Stimulated activated effector memory CD8-positive, alpha-beta T cell treated with anti-CD3 and anti-CD28 coated beads, Interleukin-12 subunit alpha, Interleukin-12 subunit beta, amount 100 ng/mL, for 72 hours (primary cell): ENCODE results near the gene GDF2.

Experiments
- ATAC-seq: fragments of 150-1000 bp; cut with Tn5 transposase; 2 replicates; pipeline ENCODE4 v1.10.0; 2021
- DNase-seq, 2 donors: peaks; one replicate each; pipeline ENCODE4 v3.0.0; 2021 to 2022; ENCODE audit warnings: low spot score in 2 of 2
- H3K27ac Mint-ChIP-seq: one replicate; pipeline ENCODE4 v1.8.0; 2022; ENCODE audit warnings: mild to moderate bottlenecking, mixed read lengths
- H3K36me3 Mint-ChIP-seq: one replicate; pipeline ENCODE4 v1.8.0; 2022; ENCODE audit warnings: mild to moderate bottlenecking, mixed read lengths
- H3K4me1 Mint-ChIP-seq: one replicate; pipeline ENCODE4 v1.8.0; 2022; ENCODE audit warnings: mixed read lengths
- H3K4me3 Mint-ChIP-seq: one replicate; pipeline ENCODE4 v1.8.0; 2022; ENCODE audit warnings: mild to moderate bottlenecking, mixed read lengths
- H3K9me3 Mint-ChIP-seq: one replicate; pipeline ENCODE4 v1.8.0; 2022; ENCODE audit warnings: mixed read lengths

The GDF2 gene

GRCh38 chr10:47300429-47300931, 21.8 kb upstream of the GDF2 start:
- Mint-ChIP-seq H3K4me3 (peak overlapping the region; percentile 47), H3K36me3 (no peaks in the 10 kb centered on the region), H3K9me3 (no peaks in the 10 kb centered on the region), H3K4me1 (peaks cover 6% of the 10 kb centered on the region), H3K27ac (no peak overlapping the region)
- DNase-seq (no peak), ATAC-seq (no peak)

GRCh38 chr10:47301833-47302232, 20.4 kb upstream of the GDF2 start:
- ATAC-seq: no peak
- H3K9me3 Mint-ChIP-seq: no peaks in the 10 kb centered on the region
- H3K4me1 Mint-ChIP-seq: peaks cover 6% of the 10 kb centered on the region

GRCh38 chr10:47303105-47303504, 19.1 kb upstream of the GDF2 start:
- no peaks in the 10 kb centered on the region for H3K9me3 Mint-ChIP-seq
- H3K4me1 Mint-ChIP-seq: peaks cover 6% of the 10 kb centered on the region
- no peak overlapping the region for H3K27ac Mint-ChIP-seq
- DNase-seq (no peak), ATAC-seq (no peak)
- H3K4me3 Mint-ChIP-seq: no peak overlapping the region
- H3K36me3 Mint-ChIP-seq: no peaks in the 10 kb centered on the region

More at GRCh38 chr10:47301833-47302232, 20.4 kb upstream of the GDF2 start:
- DNase-seq: no peak
- H3K4me3 Mint-ChIP-seq: no peak overlapping the region
- H3K27ac Mint-ChIP-seq: no peak overlapping the region
- H3K36me3 Mint-ChIP-seq: no peaks in the 10 kb centered on the region

- Mint-ChIP-seq H3K27ac (no peak overlapping the region), H3K36me3 (no peaks in the 10 kb centered on the region), H3K4me1 (peaks cover 6% of the 10 kb centered on the region), H3K4me3 (no peak overlapping the region), H3K9me3 (no peaks in the 10 kb centered on the region)
- DNase-seq (no peak), ATAC-seq (no peak)
Measured at GRCh38 chr10:47303866-47304265, 18.4 kb upstream of the GDF2 start.

- peaks cover 6% of the 10 kb centered on the region for H3K4me1 Mint-ChIP-seq
- no peak overlapping the region for H3K4me3 Mint-ChIP-seq
Measured at GRCh38 chr10:47305566-47305965, 16.7 kb upstream of the GDF2 start.

GRCh38 chr10:47306387-47307210, 15.7 kb upstream of the GDF2 start:
- Mint-ChIP-seq H3K36me3 (no peaks in the 10 kb centered on the region), H3K27ac (no peak overlapping the region), H3K4me1 (no peaks in the 10 kb centered on the region)

More at GRCh38 chr10:47305566-47305965, 16.7 kb upstream of the GDF2 start:
- DNase-seq (no peak), ATAC-seq (no peak)
- no peaks in the 10 kb centered on the region for H3K36me3 Mint-ChIP-seq
- no peak overlapping the region for H3K27ac Mint-ChIP-seq
- H3K9me3 Mint-ChIP-seq: no peaks in the 10 kb centered on the region

GRCh38 chr10:47307381-47307780, 14.9 kb upstream of the GDF2 start:
- no peaks in the 10 kb centered on the region for H3K36me3 Mint-ChIP-seq
- H3K27ac Mint-ChIP-seq: no peak overlapping the region
- no peaks in the 10 kb centered on the region for H3K4me1 Mint-ChIP-seq
- no peak overlapping the region for H3K4me3 Mint-ChIP-seq
- no peak for DNase-seq
- ATAC-seq: no peak
- H3K9me3 Mint-ChIP-seq: no peaks in the 10 kb centered on the region

More at GRCh38 chr10:47306387-47307210, 15.7 kb upstream of the GDF2 start:
- DNase-seq: no peak
- Mint-ChIP-seq H3K9me3 (no peaks in the 10 kb centered on the region), H3K4me3 (no peak overlapping the region)
- ATAC-seq: no peak

- DNase-seq (no peak), ATAC-seq (no peak)
- Mint-ChIP-seq H3K4me1 (no peaks in the 10 kb centered on the region), H3K4me3 (no peak overlapping the region), H3K36me3 (no peaks in the 10 kb centered on the region), H3K9me3 (no peaks in the 10 kb centered on the region), H3K27ac (no peak overlapping the region)
Measured at GRCh38 chr10:47308775-47309174, 13.5 kb upstream of the GDF2 start.

GRCh38 chr10:47309408-47310089, 12.7 kb upstream of the GDF2 start:
- Mint-ChIP-seq H3K4me1 (no peaks in the 10 kb centered on the region), H3K36me3 (no peaks in the 10 kb centered on the region), H3K9me3 (no peaks in the 10 kb centered on the region), H3K4me3 (no peak overlapping the region), H3K27ac (no peak overlapping the region)
- ATAC-seq (no peak), DNase-seq (no peak)

- no peak overlapping the region for H3K27ac Mint-ChIP-seq
- no peak overlapping the region for H3K4me3 Mint-ChIP-seq
- H3K4me1 Mint-ChIP-seq: no peaks in the 10 kb centered on the region
- H3K9me3 Mint-ChIP-seq: no peaks in the 10 kb centered on the region
- DNase-seq (no peak), ATAC-seq (no peak)
- H3K36me3 Mint-ChIP-seq: no peaks in the 10 kb centered on the region
Measured at GRCh38 chr10:47310090-47310505, 12.2 kb upstream of the GDF2 start.

- Mint-ChIP-seq H3K27ac (no peak overlapping the region), H3K4me3 (no peak overlapping the region), H3K9me3 (no peaks in the 10 kb centered on the region), H3K36me3 (no peaks in the 10 kb centered on the region), H3K4me1 (no peaks in the 10 kb centered on the region)
- peak in 1 of 2 donors; percentile 52 for DNase-seq
- ATAC-seq: peak; percentile 19
Measured at GRCh38 chr10:47311193-47311931, 10.9 kb upstream of the GDF2 start.

GRCh38 chr10:47311932-47312662, 10.2 kb upstream of the GDF2 start:
- no peaks in the 10 kb centered on the region for H3K36me3 Mint-ChIP-seq
- H3K4me3 Mint-ChIP-seq: no peak overlapping the region
- H3K4me1 Mint-ChIP-seq: no peaks in the 10 kb centered on the region
- H3K27ac Mint-ChIP-seq: no peak overlapping the region
- ATAC-seq (peak; percentile 78), DNase-seq (peak; percentile 20 to 82)
- no peaks in the 10 kb centered on the region for H3K9me3 Mint-ChIP-seq

GRCh38 chr10:47312663-47312995, 9.6 kb upstream of the GDF2 start:
- no peak for DNase-seq
- Mint-ChIP-seq H3K9me3 (no peaks in the 10 kb centered on the region), H3K36me3 (no peaks in the 10 kb centered on the region), H3K4me3 (no peak overlapping the region), H3K4me1 (no peaks in the 10 kb centered on the region), H3K27ac (no peak overlapping the region)
- no peak for ATAC-seq

GRCh38 chr10:47314416-47314970, 7.8 kb upstream of the GDF2 start:
- DNase-seq (no peak), ATAC-seq (no peak)
- Mint-ChIP-seq H3K9me3 (no peaks in the 10 kb centered on the region), H3K4me3 (no peak overlapping the region), H3K4me1 (no peaks in the 10 kb centered on the region), H3K36me3 (no peaks in the 10 kb centered on the region), H3K27ac (no peak overlapping the region)

- Mint-ChIP-seq H3K9me3 (no peaks in the 10 kb centered on the region), H3K36me3 (no peaks in the 10 kb centered on the region), H3K4me1 (no peaks in the 10 kb centered on the region), H3K27ac (no peak overlapping the region), H3K4me3 (no peak overlapping the region)
- DNase-seq: no peak
- no peak for ATAC-seq
Measured at GRCh38 chr10:47315421-47315820, 6.8 kb upstream of the GDF2 start.
